ENCODE results near the gene SERPINB13.

DNA sequence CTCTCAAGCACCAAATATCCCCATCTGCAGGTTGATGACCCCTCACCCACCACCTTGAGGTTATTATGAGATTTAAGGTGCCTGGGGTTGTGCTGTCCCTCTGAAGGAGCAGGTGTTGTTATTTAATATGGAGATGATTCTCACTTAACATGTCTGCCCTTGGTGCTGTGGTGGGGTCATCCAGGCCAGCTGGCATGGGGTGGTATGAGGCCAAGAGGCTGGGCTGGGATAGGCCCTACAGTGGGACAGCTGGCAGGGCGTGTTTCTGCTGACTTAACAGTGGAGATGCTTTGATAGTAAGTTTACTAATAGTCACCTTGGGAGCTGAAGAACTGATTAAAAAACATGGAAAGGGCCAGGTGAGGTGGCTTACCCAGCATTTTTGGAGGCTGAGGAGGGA is 22.6 kb upstream of the SERPINB13 start:
- TF ChIP-seq POLR2AphosphoS5 (IDR thresholded peaks at IDR 0.05) (no peak), POLR2A (IDR thresholded peaks at IDR 0.05) (no peak)
- TF ChIP-seq, protein P1, sequence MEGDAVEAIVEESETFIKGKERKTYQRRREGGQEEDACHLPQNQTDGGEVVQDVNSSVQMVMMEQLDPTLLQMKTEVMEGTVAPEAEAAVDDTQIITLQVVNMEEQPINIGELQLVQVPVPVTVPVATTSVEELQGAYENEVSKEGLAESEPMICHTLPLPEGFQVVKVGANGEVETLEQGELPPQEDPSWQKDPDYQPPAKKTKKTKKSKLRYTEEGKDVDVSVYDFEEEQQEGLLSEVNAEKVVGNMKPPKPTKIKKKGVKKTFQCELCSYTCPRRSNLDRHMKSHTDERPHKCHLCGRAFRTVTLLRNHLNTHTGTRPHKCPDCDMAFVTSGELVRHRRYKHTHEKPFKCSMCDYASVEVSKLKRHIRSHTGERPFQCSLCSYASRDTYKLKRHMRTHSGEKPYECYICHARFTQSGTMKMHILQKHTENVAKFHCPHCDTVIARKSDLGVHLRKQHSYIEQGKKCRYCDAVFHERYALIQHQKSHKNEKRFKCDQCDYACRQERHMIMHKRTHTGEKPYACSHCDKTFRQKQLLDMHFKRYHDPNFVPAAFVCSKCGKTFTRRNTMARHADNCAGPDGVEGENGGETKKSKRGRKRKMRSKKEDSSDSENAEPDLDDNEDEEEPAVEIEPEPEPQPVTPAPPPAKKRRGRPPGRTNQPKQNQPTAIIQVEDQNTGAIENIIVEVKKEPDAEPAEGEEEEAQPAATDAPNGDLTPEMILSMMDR (IDR thresholded peaks at IDR 0.05): no peak
